Effector CD8-positive, alpha-beta T cell (primary cell): ENCODE measurements around the gene KLHL24.
"Not testable (repeated sequence)": the region's sequence is repeated elsewhere in the genome, so short reads cannot be mapped to it uniquely, and the experiment has no call there.

ENCODE experiments used
- DNase-seq: peaks from one replicate; lab custom pipeline; 2025; lab: John Stamatoyannopoulos, UW

KLHL24 gene

GRCh38 chr3:183635107-183635430, 354 bp upstream of the KLHL24 start:
- no peak for DNase-seq

- peak; percentile 87 for DNase-seq
Observed at GRCh38 chr3:183636221-183637105, 1.0 kb downstream of the KLHL24 start.

- DNase-seq = no peak
Observed at GRCh38 chr3:183637106-183637486, 1.7 kb downstream of the KLHL24 start.

- not testable (repeated sequence) for DNase-seq
Observed at GRCh38 chr3:183637633-183638032, 2.2 kb downstream of the KLHL24 start.

GRCh38 chr3:183638101-183638852, 2.9 kb downstream of the KLHL24 start:
- no peak for DNase-seq

GRCh38 chr3:183640635-183641034, 5.2 kb downstream of the KLHL24 start:
- not testable (repeated sequence) for DNase-seq

- DNase-seq = no peak
Observed at GRCh38 chr3:183641882-183642281, 6.5 kb downstream of the KLHL24 start.

GRCh38 chr3:183644244-183644643, 8.8 kb downstream of the KLHL24 start:
- no peak for DNase-seq

- DNase-seq = no peak
Observed at GRCh38 chr3:183645254-183645653, 9.8 kb downstream of the KLHL24 start.

- DNase-seq = no peak
Observed at GRCh38 chr3:183650554-183650953, 15.1 kb downstream of the KLHL24 start.

- no peak for DNase-seq
Observed at GRCh38 chr3:183653209-183654064, 18.0 kb downstream of the KLHL24 start.

- DNase-seq = no peak
Observed at GRCh38 chr3:183654727-183655126, 19.3 kb downstream of the KLHL24 start.

GRCh38 chr3:183662099-183662498, 26.7 kb downstream of the KLHL24 start:
- no peak for DNase-seq

- no peak for DNase-seq
Observed at GRCh38 chr3:183664913-183665381, 29.5 kb downstream of the KLHL24 start.

- DNase-seq = no peak
Observed at GRCh38 chr3:183680061-183680460, 44.6 kb downstream of the KLHL24 start.

GRCh38 chr3:183687705-183688104, 52.3 kb downstream of the KLHL24 start:
- no peak for DNase-seq

- DNase-seq = no peak
Observed at GRCh38 chr3:183688874-183689273, 53.5 kb downstream of the KLHL24 start.

- not testable (repeated sequence) for DNase-seq
Observed at GRCh38 chr3:183689621-183690020, 54.2 kb downstream of the KLHL24 start.

- no peak for DNase-seq
Observed at GRCh38 chr3:183690402-183690995, 55.1 kb downstream of the KLHL24 start.

GRCh38 chr3:183692436-183692835, 57.0 kb downstream of the KLHL24 start:
- DNase-seq = no peak

GRCh38 chr3:183695569-183696364, 60.3 kb downstream of the KLHL24 start:
- DNase-seq = no peak
